Measurements from ENCODE around the gene LCT. TPM values are rescaled to one million over a fixed set of nuclear protein-coding genes. Genes with fewer than 3 reads are reported as not detected.
A peak's percentile ranks its signal among the peaks of the same experiment; 100 is the strongest.

LCT gene
- total RNA-seq, 1 donor from 2014 or later: 0.77 TPM

- DNase-seq (ENCODE audit: low spot score): no peak
Observed at GRCh38 chr2:135743860-135744259, 93.1 kb downstream of the LCT start.

- no peak for DNase-seq (ENCODE audit: low spot score)
Observed at GRCh38 chr2:135742325-135742757, 94.6 kb downstream of the LCT start.

GRCh38 chr2:135741395-135742324 is 95.3 kb downstream of the LCT start, which contains the start of gene UBXN4:
Gene UBXN4 (plus strand): TSS chr2:135741855. CDS start chr2:135741930, 75 bp downstream.
- peak; percentile 99 for DNase-seq (ENCODE audit: low spot score)

- DNase-seq (ENCODE audit: low spot score): no peak
Observed at GRCh38 chr2:135741043-135741394, 96.0 kb downstream of the LCT start.

- DNase-seq (ENCODE audit: low spot score): no peak
Observed at GRCh38 chr2:135740206-135740605, 96.8 kb downstream of the LCT start.

Other genes starting within 250 kb of the LCT start
- 98.3 TPM for gene UBXN4, start 95.3 kb downstream of the LCT start, total RNA-seq
- 16.0 TPM for gene MCM6, start 39.3 kb upstream of the LCT start, total RNA-seq
- gene DARS1, start 148.4 kb upstream of the LCT start, total RNA-seq: 62.8 TPM

Measured in mesenteric fat pad (tissue), 1 donor.